Sciatic nerve (tissue), 2 donors: Measurements from ENCODE around the gene KAZALD1. TPM values are rescaled to one million over a fixed set of nuclear protein-coding genes. Genes with fewer than 3 reads are reported as not detected.

Experiments used
- ATAC-seq: fragments of 200-7000 bp; cut with Tn5 transposase; one replicate; pipeline ENCODE4 v1.9.1; 2020; ENCODE audit warnings: mild to moderate bottlenecking, moderate library complexity
- DNase-seq: peaks from one replicate; pipeline ENCODE4 v3.0.0-alpha.2; 2020; ENCODE audit warnings: low spot score
- intact Hi-C: fragments of 100-400 bp; cut with DNase I; formaldehyde crosslinking; loops from one replicate; pipeline ENCODE4 v1.14.2; 2022
- total RNA-seq: library from RNA; stranded (reverse); fragmentation: NEBNext Ultra II Directional; extraction: Animal tissue kit (Norgen Biotek cat#: 25700); gene quantifications from one replicate; pipeline ENCODE4 v1.2.1, GENCODE V29; 2021
- donor health status: DM: no; HTN: no; CAD: no.
- donor health status: DM: no; HTN: no; CAD: no.

KAZALD1 gene
- total RNA-seq, 1 donor from 2014 or later = 4.7 TPM

GRCh38 chr10:101042667-101043362 lies 19.0 kb upstream of the KAZALD1 start:
- intact Hi-C loops = no loop called here
- ATAC-seq = peak; percentile 95
- peak; percentile 98 for DNase-seq

GRCh38 chr10:101043363-101043707 lies 18.5 kb upstream of the KAZALD1 start:
- DNase-seq = no peak
- intact Hi-C loops = no loop called here
- no peak for ATAC-seq

GRCh38 chr10:101044117-101044516 lies 17.7 kb upstream of the KAZALD1 start:
- intact Hi-C loops = no loop called here
- DNase-seq (no peak), ATAC-seq (no peak)

DNA sequence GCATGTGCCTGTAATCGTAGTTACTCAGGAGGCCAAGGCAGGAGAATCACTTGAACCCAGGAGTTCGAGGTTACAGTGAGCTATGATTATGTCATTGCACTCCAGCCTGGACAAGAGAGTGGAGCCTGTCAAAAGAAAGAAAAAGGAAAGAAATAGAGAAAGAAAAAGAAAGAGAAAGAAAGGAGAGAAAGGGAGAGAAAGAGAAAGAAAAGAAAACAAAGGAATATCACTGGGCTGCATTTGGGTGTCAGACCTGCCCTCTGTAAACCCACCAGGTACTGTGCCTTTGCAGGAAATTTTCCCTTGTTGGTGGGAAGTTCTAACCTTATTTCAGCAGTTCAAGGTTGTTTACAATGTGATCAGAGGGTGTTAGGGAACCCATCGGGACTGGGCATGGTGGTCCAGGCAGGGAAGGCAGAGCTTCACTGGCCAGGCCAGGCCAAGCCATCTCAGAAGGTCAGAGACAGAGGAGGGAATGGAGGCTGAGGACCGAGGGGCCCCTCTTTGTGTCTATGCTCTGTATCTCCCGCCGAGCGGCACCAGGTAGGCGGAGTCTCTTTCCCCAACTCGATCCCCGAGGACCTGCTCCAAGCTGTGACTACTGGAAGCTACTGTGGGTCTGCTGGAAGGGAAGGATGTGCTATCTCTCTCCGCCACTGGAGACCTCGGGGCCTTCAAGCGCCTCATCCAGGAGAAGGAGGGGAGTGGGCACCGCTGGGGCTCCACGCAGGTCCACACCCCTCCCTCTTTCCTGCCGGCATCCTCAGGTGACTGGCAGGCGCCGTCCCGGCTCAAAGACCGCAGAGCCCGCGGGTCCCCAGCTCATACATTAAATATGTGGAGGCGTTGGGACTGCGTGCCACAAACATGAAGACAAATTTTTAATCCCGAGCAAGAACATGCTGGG lies 15.2 kb upstream of the KAZALD1 start:
- intact Hi-C loops = no loop called here
- ATAC-seq = no peak
- DNase-seq = no peak

DNA sequence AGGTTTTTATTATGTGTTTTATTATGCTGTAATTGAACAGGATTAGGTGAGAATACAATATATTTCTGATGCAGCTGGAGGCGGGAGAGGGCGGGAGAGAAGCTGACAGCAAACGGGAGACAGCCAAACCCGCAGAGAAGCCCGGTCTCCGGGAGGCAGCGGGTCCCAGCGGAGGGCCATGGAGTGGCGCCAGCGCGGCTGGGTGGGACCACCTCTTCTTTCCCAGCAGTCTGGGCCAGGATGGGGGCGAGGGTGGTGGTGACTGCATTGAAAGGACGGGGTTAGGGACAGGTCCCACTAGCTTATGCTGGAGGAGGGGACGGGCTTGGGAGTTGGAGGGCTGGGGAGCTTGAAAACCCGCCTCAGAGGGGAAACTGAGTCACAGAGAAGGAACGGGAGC lies 14.5 kb upstream of the KAZALD1 start:
- ATAC-seq (no peak), DNase-seq (no peak)
- intact Hi-C loops = no loop called here

GRCh38 chr10:101047961-101048892 lies 13.6 kb upstream of the KAZALD1 start:
- intact Hi-C loops = no loop called here
- ATAC-seq (no peak), DNase-seq (no peak)

DNA sequence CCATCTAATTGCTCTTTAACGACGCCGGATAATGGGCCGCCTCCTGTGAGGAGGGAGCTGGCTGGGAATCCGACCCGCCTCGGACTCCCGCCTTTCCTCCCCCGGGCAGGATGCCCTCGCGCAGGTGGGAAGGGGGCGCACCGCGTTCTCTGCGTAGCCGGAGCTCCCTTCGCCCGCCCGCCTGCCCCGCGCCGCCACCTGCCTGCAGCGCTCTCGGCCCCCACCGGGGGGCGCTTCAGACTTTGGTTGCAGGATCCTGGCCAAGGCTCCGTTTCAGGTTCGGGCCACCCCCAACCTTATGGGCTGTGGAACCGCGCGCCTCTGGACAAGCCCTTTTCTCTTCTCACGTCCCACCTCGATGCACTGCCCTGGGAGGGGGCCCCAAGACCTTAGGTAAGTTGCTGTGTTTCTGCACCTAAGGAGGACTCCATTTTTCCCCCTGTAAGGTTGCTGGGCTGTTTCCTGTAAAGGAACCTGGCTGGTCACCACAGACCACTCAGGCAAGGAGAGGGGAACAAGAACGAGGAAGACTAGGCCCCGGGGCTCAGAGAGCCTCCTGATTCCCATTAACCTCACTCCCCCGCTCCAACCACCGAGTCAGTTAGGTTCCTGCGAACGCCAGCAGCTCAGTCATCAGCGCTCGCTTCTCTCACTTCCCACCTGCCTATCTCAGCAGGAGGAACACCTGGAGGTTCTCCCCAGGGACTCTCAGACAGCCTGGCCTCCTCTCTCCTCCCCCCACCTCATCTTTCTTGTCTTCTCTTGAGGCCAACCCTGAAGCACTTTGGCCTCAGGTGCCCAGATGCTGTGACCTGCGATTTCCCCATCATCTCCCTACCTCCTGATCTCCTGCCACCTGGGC lies 11.3 kb upstream of the KAZALD1 start:
- intact Hi-C loops = no loop called here
- DNase-seq (peak; percentile 78), ATAC-seq (peak; percentile 54)

DNA sequence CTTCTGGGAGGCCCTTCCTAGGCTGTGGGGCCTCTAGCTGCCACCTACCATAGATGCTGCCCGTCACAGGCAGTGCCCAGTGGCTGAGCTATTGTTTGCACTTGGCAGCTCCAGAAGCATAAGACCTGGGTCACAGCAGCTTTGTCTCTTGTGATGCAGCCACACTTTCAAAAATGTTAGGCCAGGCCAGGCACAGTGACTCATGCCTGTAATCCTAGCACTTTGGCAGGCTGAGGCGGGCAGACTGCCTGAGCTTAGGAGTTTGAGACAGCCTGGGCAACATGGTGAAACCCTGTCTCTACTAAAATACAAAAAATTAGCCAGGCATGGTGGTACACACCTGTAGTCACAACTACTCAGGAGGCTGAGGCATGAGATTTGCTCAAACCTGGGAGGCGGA lies 9.5 kb upstream of the KAZALD1 start:
- intact Hi-C loops = no loop called here
- DNase-seq (no peak), ATAC-seq (peak; percentile 45)

DNA sequence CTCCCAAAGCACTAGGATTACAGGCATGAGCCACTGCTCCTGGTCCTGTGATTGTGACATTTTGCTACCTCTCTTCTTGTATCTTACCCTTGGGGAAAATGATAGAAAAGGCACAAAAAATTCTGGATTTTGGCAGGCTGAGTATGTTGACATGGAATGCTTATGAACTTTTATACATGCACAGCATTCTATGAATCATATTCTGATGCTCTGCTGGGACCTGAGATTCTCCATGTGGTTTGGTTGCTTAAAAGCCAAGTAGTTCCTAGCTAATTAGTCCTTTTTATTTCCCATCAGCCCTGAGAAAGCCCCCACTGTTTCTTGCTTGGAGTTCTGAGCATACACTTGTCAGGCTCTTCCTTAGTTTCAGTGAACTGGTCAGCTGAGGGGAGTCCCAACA lies 8.3 kb upstream of the KAZALD1 start:
- intact Hi-C loops = no loop called here
- ATAC-seq (no peak), DNase-seq (no peak)

GRCh38 chr10:101054351-101054750 lies 7.4 kb upstream of the KAZALD1 start:
- intact Hi-C loops = no loop called here
- ATAC-seq = no peak
- no peak for DNase-seq

- DNase-seq = no peak
- intact Hi-C loops = no loop called here
These were observed 6.9 kb upstream of the KAZALD1 start for GRCh38 chr10:101054876-101055275.

DNA sequence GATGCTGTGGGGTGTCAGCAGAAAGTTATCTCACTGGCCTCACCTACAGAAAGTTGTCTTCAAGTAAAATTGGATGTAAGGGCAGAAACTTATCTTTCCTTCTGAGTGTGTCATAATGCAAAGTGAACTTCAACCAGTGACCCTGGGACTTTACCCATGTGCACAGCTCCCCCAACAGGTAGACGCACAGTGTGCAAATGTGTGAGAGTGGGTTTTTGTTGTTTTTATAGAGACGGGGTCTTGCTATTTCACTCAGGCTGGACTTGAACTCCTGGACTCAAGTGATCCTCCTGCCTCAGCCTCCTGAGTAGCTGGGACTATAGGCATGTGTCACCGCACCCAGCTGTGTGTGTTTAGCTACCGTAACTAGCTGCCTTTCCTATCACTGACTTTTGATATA lies 6.4 kb upstream of the KAZALD1 start:
- intact Hi-C loops = no loop called here
- no peak for ATAC-seq
- DNase-seq = no peak

More at GRCh38 chr10:101054876-101055275, 6.9 kb upstream of the KAZALD1 start:
- ATAC-seq = no peak

GRCh38 chr10:101056365-101057151 lies 5.2 kb upstream of the KAZALD1 start:
- intact Hi-C loops = no loop called here
- ATAC-seq (no peak), DNase-seq (no peak)

- ATAC-seq = peak; percentile 87
- intact Hi-C loops = no loop called here
- peak; percentile 96 for DNase-seq
These were observed 1.5 kb upstream of the KAZALD1 start for GRCh38 chr10:101060036-101060950.

GRCh38 chr10:101060951-101061623 lies 702 bp upstream of the KAZALD1 start:
- DNase-seq (peak; percentile 98), ATAC-seq (peak; percentile 94)
- intact Hi-C loops = no loop called here
